HCT116 (cell line): ENCODE results near the gene FAM114A1. TPM values are rescaled to one million over a fixed set of nuclear protein-coding genes. Genes with fewer than 3 reads are reported as not detected.

Source experiments
- ATAC-seq: fragments of 200-7000 bp; cut with Tn5 transposase; 2 replicates; pipeline ENCODE4 v1.9.1; 2020; ENCODE audit warnings: mild to moderate bottlenecking, moderate library complexity
- BruUV-seq: library from RNA; stranded (reverse); fragments of 400-500 nt; replicated peaks from 2 replicates; lab custom pipeline; 2021; lab: Mats Ljungman, UMichigan
- CTCF ChIA-PET: fragments of 300-600 bp; sonication (Branson Sonifier 250); formaldehyde crosslinking; loops from one replicate; lab custom pipeline; 2021; ENCODE audit warnings: antibody characterized with exemption; lab: Charles Lee
- POLR2A ChIA-PET: fragments of 300-600, 350-600 bp; sonication (Branson Sonifier 250); formaldehyde crosslinking; loops from one replicate; lab custom pipeline; 2021; ENCODE audit warnings: antibody characterized with exemption; lab: Charles Lee
- RAD21 ChIA-PET, 2 experiments: fragments of 300-600 bp; sonication (Branson Sonifier 250); formaldehyde crosslinking; loops; one replicate each; lab custom pipeline; 2023; ENCODE audit warnings: low total read pairs in 2 of 2; ENCODE audit not compliant: uncharacterized antibody in 2 of 2, unreplicated experiment in 2 of 2, low non-redundant PET in 1 of 2; lab: Charles Lee
- DNase-seq: peaks from one replicate; pipeline ENCODE4 v3.0.0-alpha.2; 2010; ENCODE audit warnings: low read depth, low spot score
- H2AFZ ChIP-seq: fragments of 200-600 bp; shearing (Covaris generic), sonication (generic); 2 replicates; pipeline ENCODE4 v1.6.1; 2017; ENCODE audit warnings: low read depth, mixed run types, mixed read lengths, antibody characterized with exemption, low read length; ENCODE audit not compliant: poor library complexity, severe bottlenecking
- H3K27ac ChIP-seq: 2 replicates; pipeline ENCODE4 v1.5.1; 2012; ENCODE audit warnings: low read depth, low read length
- H3K27me3 ChIP-seq: fragments of 200-600 bp; sonication (generic); 2 replicates; pipeline ENCODE4 v1.6.1; 2016; ENCODE audit warnings: mixed run types, low read length, mixed read lengths; ENCODE audit not compliant: insufficient read depth
- H3K36me3 ChIP-seq, 2 experiments: fragments of 200-500 bp in 1 of 2; fragments of 200-600 bp in 1 of 2; sonication (Bioruptor generic) in 1 of 2; sonication (generic) in 1 of 2; 2 replicates each; pipeline versions ENCODE4 v1.5.1 to v1.6.1; 2014 to 2016; ENCODE audit warnings: low read length in 2 of 2, inconsistent platforms in 1 of 2, mixed read lengths in 1 of 2, mixed run types in 1 of 2; ENCODE audit not compliant: insufficient read depth in 2 of 2, control insufficient read depth in 1 of 2
- H3K4me1 ChIP-seq, 2 experiments: fragments of 200-600 bp in 1 of 2; sonication (generic) in 1 of 2; 2 replicates each; pipeline versions ENCODE4 v1.5.1 to v1.6.1; 2012 to 2017; ENCODE audit warnings: low read length in 2 of 2, inconsistent platforms in 1 of 2, mild to moderate bottlenecking in 1 of 2, mixed read lengths in 1 of 2, mixed run types in 1 of 2, moderate library complexity in 1 of 2; ENCODE audit not compliant: insufficient read depth in 2 of 2, control insufficient read depth in 1 of 2
- H3K4me2 ChIP-seq: fragments of 200-600 bp; sonication (generic); 2 replicates; pipeline ENCODE4 v1.6.1; 2017; ENCODE audit warnings: mixed run types, low read length, mixed read lengths
- H3K4me3 ChIP-seq, 2 experiments: fragments of 200-600 bp in 1 of 2; sonication (generic) in 1 of 2; replicated peaks in 1 of 2; 2 replicates each; pipeline ENCODE4 v1.5.1; 2011 to 2016; ENCODE audit warnings: low read length in 2 of 2, control low read depth in 1 of 2, low read depth in 1 of 2, mild to moderate bottlenecking in 1 of 2, mixed read lengths in 1 of 2, mixed run types in 1 of 2
- H3K79me2 ChIP-seq: fragments of 200-600 bp; sonication (generic); 2 replicates; pipeline ENCODE4 v1.6.1; 2017; ENCODE audit warnings: mild to moderate bottlenecking, mixed run types, low read length, moderate library complexity, mixed read lengths; ENCODE audit not compliant: insufficient read depth
- H3K9ac ChIP-seq: fragments of 200-600 bp; sonication (generic); 2 replicates; pipeline ENCODE4 v1.6.1; 2016; ENCODE audit warnings: low read length, mixed read lengths
- H3K9me2 ChIP-seq: fragments of 200-600 bp; sonication (generic), shearing (Covaris generic); 2 replicates; pipeline ENCODE4 v1.6.1; 2017; ENCODE audit warnings: mixed run types, mild to moderate bottlenecking, moderate library complexity; ENCODE audit not compliant: insufficient read depth
- H3K9me3 ChIP-seq, 2 experiments: fragments of 200-500 bp in 1 of 2; fragments of 200-600 bp in 1 of 2; sonication (Bioruptor generic) in 1 of 2; sonication (generic) in 1 of 2; 2 replicates each; pipeline ENCODE4 v1.6.1; 2014 to 2017; ENCODE audit warnings: low read length in 2 of 2, mixed read lengths in 2 of 2, inconsistent platforms in 1 of 2, low read depth in 1 of 2, mild to moderate bottlenecking in 1 of 2, mixed run types in 1 of 2, moderate library complexity in 1 of 2; ENCODE audit not compliant: control insufficient read depth in 1 of 2, insufficient read depth in 1 of 2
- H4K20me1 ChIP-seq: fragments of 200-600 bp; sonication (generic), shearing (Covaris generic); 2 replicates; pipeline ENCODE4 v1.6.1; 2017; ENCODE audit warnings: mixed run types, mild to moderate bottlenecking, moderate library complexity; ENCODE audit not compliant: insufficient read depth
- CEBPB ChIP-seq: IDR thresholded peaks from 2 replicates; pipeline ENCODE4 v1.6.1; 2012; ENCODE audit warnings: low read depth
- CTCF ChIP-seq, 3 experiments: fragments of 200-600 bp in 1 of 3; sonication (generic) in 1 of 3; IDR thresholded peaks in 2 of 3; conservative IDR thresholded peaks in 1 of 3; 2 replicates each; pipeline ENCODE4 v1.5.1; 2012 to 2017; ENCODE audit warnings: low read depth in 2 of 3, low read length in 2 of 3, antibody characterized with exemption in 1 of 3, borderline replicate concordance in 1 of 3, control low read depth in 1 of 3, mild to moderate bottlenecking in 1 of 3, mixed read lengths in 1 of 3, mixed run types in 1 of 3, moderate library complexity in 1 of 3; ENCODE audit not compliant: insufficient read depth in 1 of 3
- POLR2A ChIP-seq: IDR thresholded peaks from 2 replicates; pipeline ENCODE4 v1.7.0; 2011; ENCODE audit warnings: borderline replicate concordance; ENCODE audit not compliant: insufficient read depth, insufficient read length; ENCODE audit errors: extremely low read depth
- POLR2AphosphoS5 ChIP-seq: IDR thresholded peaks from 2 replicates; pipeline ENCODE4 v1.6.1; 2011; ENCODE audit warnings: mild to moderate bottlenecking, low read depth, low read length, moderate library complexity
- RAD21 ChIP-seq: IDR thresholded peaks from 2 replicates; pipeline ENCODE4 v1.6.1; 2012; ENCODE audit warnings: low read depth, mild to moderate bottlenecking
- REST ChIP-seq: IDR thresholded peaks from 2 replicates; pipeline ENCODE4 v1.6.1; 2012; ENCODE audit warnings: low read depth
- SIN3A ChIP-seq: IDR thresholded peaks from 2 replicates; pipeline ENCODE4 v1.6.1; 2012; ENCODE audit warnings: low read depth
- ZBTB33 ChIP-seq: IDR thresholded peaks from 2 replicates; pipeline ENCODE4 v1.6.1; 2011; ENCODE audit warnings: mild to moderate bottlenecking, low read length, moderate library complexity; ENCODE audit not compliant: insufficient replicate concordance; ENCODE audit errors: extremely low read depth
- intact Hi-C: fragments of 100-400 bp; cut with micrococcal nuclease; formaldehyde crosslinking; loops from 2 replicates; pipeline ENCODE4 v1.10.0; 2022
- total RNA-seq: library from RNA; stranded (reverse); gene quantifications from one replicate; pipeline ENCODE4 v1.2.1, GENCODE V29; 2021; ENCODE audit not compliant: unreplicated experiment

Gene FAM114A1
- total RNA-seq, 1 experiment from 2014 or later: 35.6 TPM

GRCh38 chr4:38931125-38931524, 63.5 kb downstream of the FAM114A1 start:
- no peak overlapping the region for H2AFZ ChIP-seq
- H3K36me3 ChIP-seq: peaks cover 0 to 16% of the 10 kb centered on the region in 2 experiments; a peak in 2 of 4 replicates
- BruUV-seq: no TSS peak
- no peaks in the 10 kb centered on the region for H3K79me2 ChIP-seq
- H3K4me1 ChIP-seq: no peaks in the 10 kb centered on the region
- intact Hi-C loops: no loop called here
- DNase-seq (no peak), ATAC-seq (no peak)
- H3K9me2 ChIP-seq: no peaks in the 10 kb centered on the region
- no peak overlapping the region for H3K9ac ChIP-seq
- POLR2A ChIA-PET: no interaction called here
- no peak overlapping the region for H3K4me3 ChIP-seq
- RAD21 ChIA-PET: no interaction called here
- H4K20me1 ChIP-seq: no peaks in the 10 kb centered on the region
- TF ChIP-seq POLR2AphosphoS5: no peak
- no peak for TF ChIP-seq RAD21
- no peak overlapping the region for H3K27ac ChIP-seq
- no peaks in the 10 kb centered on the region for H3K9me3 ChIP-seq
- H3K27me3 ChIP-seq: no peaks in the 10 kb centered on the region
- no peak overlapping the region for H3K4me2 ChIP-seq
- CTCF ChIA-PET: no interaction called here

- intact Hi-C loops: no loop called here
- Histone ChIP-seq H3K36me3 (peaks cover 0 to 16% of the 10 kb centered on the region in 2 experiments; a peak in 2 of 4 replicates), H3K4me3 (no peak overlapping the region), H3K9ac (no peak overlapping the region), H3K9me3 (no peaks in the 10 kb centered on the region), H3K9me2 (no peaks in the 10 kb centered on the region), H3K79me2 (no peaks in the 10 kb centered on the region), H4K20me1 (no peaks in the 10 kb centered on the region), H3K27me3 (no peaks in the 10 kb centered on the region), H2AFZ (no peak overlapping the region), H3K4me2 (no peak overlapping the region), H3K4me1 (no peaks in the 10 kb centered on the region), H3K27ac (no peak overlapping the region)
- DNase-seq (no peak), ATAC-seq (no peak)
- CTCF ChIA-PET: no interaction called here
- RAD21 ChIA-PET: no interaction called here
- no peak for TF ChIP-seq POLR2A
- TF ChIP-seq CTCF (IDR thresholded peaks at IDR 0.05 in 2 of 3, conservative IDR thresholded peaks at IDR 0.05 in 1 of 3; ENCODE audit: borderline replicate concordance in 1 of 3, insufficient read depth in 1 of 3, low read depth in 2 of 3, low read length in 2 of 3): no peak
- no peak for TF ChIP-seq ZBTB33
- no peak for TF ChIP-seq SIN3A
- TF ChIP-seq CEBPB: no peak
- TF ChIP-seq REST: no peak
- BruUV-seq: no TSS peak
- POLR2A ChIA-PET: no interaction called here
These were observed 67.9 kb downstream of the FAM114A1 start for GRCh38 chr4:38935391-38936073.
